ENCODE data around the gene LAMP5. TPM values are rescaled to one million over a fixed set of nuclear protein-coding genes. Genes with fewer than 3 reads are reported as not detected.

The LAMP5 gene
- total and polyA plus RNA-seq, 2 experiments from 2014 or later: 0.21 to 0.29 TPM

DNA sequence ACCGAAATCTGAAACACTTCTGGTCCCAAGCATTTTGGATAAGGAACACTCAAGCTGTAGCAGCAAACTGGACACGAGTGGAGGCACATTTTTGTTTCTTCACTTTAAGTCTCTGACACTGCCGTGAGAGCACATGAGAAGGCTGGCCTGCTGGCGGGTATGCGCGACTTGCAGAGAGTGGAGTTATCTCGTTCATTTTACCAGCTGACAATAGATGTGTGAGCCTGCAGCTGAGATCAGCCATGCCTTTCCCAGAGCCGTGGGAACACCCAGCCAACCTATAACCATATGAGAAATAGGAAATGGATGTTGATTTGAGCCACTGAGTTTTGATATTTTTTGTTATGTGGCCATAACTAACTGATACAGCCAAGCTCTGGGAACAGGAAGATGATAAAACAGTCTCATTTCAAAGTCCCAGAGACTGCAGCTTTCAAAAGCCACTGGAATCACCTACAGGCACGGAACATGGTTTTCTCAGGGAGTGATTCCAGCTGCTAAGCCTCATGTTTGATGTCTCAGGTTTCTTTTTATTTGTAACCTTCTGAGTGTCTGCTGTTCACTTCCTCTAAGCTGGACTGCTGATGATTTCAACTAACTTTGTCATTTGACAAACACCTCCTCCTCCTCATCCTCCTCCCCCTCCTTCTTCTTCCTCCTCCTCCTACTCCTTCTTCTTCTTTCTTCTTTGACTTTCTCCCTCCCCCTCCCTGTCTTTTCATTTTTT is 28.6 kb upstream of the LAMP5 start:
- Histone ChIP-seq H3K4me1 (ENCODE audit: insufficient read depth) (no peaks in the 10 kb centered on the region), H3K9me2 (ENCODE audit: insufficient read depth) (no peaks in the 10 kb centered on the region), H2AFZ (no peak overlapping the region; the same call in 1 of the 2 replicates), H3F3A (replicated peaks; ENCODE audit: low read depth) (no peaks in the 10 kb centered on the region), H3K36me3 (ENCODE audit: insufficient read depth) (no peaks in the 10 kb centered on the region), H4K20me1 (replicated peaks; ENCODE audit: insufficient read depth) (no peaks in the 10 kb centered on the region), H3K27ac (ENCODE audit: low read depth) (no peak overlapping the region), H3K27me3 (ENCODE audit: insufficient read depth) (no peaks in the 10 kb centered on the region), H3K4me3 (no peak overlapping the region), H3K4me2 (no peak overlapping the region), H3K79me2 (replicated peaks; ENCODE audit: insufficient read depth) (no peaks in the 10 kb centered on the region)
- Mint-ChIP-seq H3K36me3 (ENCODE audit: low read depth) (no peaks in the 10 kb centered on the region), H3K27me3 (ENCODE audit: insufficient read depth, low read depth, poor library complexity) (peaks cover 3% of the 10 kb centered on the region), H3K4me1 (peaks cover 3% of the 10 kb centered on the region; the same call in 1 of the 3 replicates), H3K4me3 (no peak overlapping the region), H3K9me3 (no peaks in the 10 kb centered on the region), H3K27ac (no peak overlapping the region)
- peak; percentile 32; the same call in 1 of the 3 replicates for ATAC-seq
- no peak for DNase-seq (ENCODE audit: low spot score)
- TF ChIP-seq EZH2phosphoT487 (IDR thresholded peaks at IDR 0.05; ENCODE audit: unreplicated experiment) (no peak), POLR2AphosphoS5 (IDR thresholded peaks at IDR 0.05; ENCODE audit: low read depth) (no peak), JUNB (IDR thresholded peaks at IDR 0.05; ENCODE audit: unreplicated experiment) (no peak)
- TF ChIP-seq, protein P1, sequence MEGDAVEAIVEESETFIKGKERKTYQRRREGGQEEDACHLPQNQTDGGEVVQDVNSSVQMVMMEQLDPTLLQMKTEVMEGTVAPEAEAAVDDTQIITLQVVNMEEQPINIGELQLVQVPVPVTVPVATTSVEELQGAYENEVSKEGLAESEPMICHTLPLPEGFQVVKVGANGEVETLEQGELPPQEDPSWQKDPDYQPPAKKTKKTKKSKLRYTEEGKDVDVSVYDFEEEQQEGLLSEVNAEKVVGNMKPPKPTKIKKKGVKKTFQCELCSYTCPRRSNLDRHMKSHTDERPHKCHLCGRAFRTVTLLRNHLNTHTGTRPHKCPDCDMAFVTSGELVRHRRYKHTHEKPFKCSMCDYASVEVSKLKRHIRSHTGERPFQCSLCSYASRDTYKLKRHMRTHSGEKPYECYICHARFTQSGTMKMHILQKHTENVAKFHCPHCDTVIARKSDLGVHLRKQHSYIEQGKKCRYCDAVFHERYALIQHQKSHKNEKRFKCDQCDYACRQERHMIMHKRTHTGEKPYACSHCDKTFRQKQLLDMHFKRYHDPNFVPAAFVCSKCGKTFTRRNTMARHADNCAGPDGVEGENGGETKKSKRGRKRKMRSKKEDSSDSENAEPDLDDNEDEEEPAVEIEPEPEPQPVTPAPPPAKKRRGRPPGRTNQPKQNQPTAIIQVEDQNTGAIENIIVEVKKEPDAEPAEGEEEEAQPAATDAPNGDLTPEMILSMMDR (conservative IDR thresholded peaks at IDR 0.05; ENCODE audit: low read depth in 2 of 2): no peak
- TF ChIP-seq, protein P2, sequence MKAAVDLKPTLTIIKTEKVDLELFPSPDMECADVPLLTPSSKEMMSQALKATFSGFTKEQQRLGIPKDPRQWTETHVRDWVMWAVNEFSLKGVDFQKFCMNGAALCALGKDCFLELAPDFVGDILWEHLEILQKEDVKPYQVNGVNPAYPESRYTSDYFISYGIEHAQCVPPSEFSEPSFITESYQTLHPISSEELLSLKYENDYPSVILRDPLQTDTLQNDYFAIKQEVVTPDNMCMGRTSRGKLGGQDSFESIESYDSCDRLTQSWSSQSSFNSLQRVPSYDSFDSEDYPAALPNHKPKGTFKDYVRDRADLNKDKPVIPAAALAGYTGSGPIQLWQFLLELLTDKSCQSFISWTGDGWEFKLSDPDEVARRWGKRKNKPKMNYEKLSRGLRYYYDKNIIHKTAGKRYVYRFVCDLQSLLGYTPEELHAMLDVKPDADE (IDR thresholded peaks at IDR 0.05): no peak

DNA sequence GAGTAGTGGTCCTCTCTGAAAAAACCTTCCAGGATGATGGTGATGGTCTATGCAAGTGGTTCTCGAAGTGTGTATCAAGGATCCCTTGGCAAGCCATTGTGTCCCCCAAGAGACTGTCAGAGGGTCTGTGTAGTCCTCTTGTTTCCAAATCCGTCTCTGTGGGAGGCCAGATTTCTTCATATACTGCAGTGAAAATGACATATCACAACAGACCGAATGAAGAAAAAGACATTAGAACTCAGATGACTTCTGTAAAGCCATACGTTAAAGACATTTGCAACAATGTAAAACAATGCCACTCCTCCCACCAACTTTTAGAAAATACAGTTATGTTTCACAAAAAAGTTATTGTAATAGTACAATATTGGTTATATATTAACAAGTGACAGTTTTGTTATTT is 27.2 kb upstream of the LAMP5 start:
- no peak for DNase-seq (ENCODE audit: low spot score)
- TF ChIP-seq, protein P2 (IDR thresholded peaks at IDR 0.05): no peak
- TF ChIP-seq STAT1 (IDR thresholded peaks at IDR 0.05; ENCODE audit: unreplicated experiment): no peak
- TF ChIP-seq, protein P3, sequence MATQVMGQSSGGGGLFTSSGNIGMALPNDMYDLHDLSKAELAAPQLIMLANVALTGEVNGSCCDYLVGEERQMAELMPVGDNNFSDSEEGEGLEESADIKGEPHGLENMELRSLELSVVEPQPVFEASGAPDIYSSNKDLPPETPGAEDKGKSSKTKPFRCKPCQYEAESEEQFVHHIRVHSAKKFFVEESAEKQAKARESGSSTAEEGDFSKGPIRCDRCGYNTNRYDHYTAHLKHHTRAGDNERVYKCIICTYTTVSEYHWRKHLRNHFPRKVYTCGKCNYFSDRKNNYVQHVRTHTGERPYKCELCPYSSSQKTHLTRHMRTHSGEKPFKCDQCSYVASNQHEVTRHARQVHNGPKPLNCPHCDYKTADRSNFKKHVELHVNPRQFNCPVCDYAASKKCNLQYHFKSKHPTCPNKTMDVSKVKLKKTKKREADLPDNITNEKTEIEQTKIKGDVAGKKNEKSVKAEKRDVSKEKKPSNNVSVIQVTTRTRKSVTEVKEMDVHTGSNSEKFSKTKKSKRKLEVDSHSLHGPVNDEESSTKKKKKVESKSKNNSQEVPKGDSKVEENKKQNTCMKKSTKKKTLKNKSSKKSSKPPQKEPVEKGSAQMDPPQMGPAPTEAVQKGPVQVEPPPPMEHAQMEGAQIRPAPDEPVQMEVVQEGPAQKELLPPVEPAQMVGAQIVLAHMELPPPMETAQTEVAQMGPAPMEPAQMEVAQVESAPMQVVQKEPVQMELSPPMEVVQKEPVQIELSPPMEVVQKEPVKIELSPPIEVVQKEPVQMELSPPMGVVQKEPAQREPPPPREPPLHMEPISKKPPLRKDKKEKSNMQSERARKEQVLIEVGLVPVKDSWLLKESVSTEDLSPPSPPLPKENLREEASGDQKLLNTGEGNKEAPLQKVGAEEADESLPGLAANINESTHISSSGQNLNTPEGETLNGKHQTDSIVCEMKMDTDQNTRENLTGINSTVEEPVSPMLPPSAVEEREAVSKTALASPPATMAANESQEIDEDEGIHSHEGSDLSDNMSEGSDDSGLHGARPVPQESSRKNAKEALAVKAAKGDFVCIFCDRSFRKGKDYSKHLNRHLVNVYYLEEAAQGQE (IDR thresholded peaks at IDR 0.05; ENCODE audit: unreplicated experiment): no peak

More for the DNA sequence above, 27.2 kb upstream of the LAMP5 start:
- Mint-ChIP-seq H3K36me3 (ENCODE audit: low read depth) (no peaks in the 10 kb centered on the region), H3K9me3 (no peaks in the 10 kb centered on the region), H3K4me1 (peaks cover 3% of the 10 kb centered on the region; the same call in 1 of the 3 replicates), H3K4me3 (no peak overlapping the region), H3K27me3 (ENCODE audit: insufficient read depth, low read depth, poor library complexity) (peaks cover 3% of the 10 kb centered on the region), H3K27ac (no peak overlapping the region)
- no peaks in the 10 kb centered on the region for H3K36me3 ChIP-seq (ENCODE audit: insufficient read depth)
- no peaks in the 10 kb centered on the region for H3K27me3 ChIP-seq (ENCODE audit: insufficient read depth)
- no peaks in the 10 kb centered on the region for H3F3A ChIP-seq (replicated peaks; ENCODE audit: low read depth)
- no peak overlapping the region for H3K4me3 ChIP-seq
- H4K20me1 ChIP-seq (replicated peaks; ENCODE audit: insufficient read depth): no peaks in the 10 kb centered on the region
- no peak overlapping the region for H3K27ac ChIP-seq (ENCODE audit: low read depth)
- no peak overlapping the region for H3K4me2 ChIP-seq
- no peak overlapping the region for H2AFZ ChIP-seq
- no peaks in the 10 kb centered on the region for H3K9me2 ChIP-seq (ENCODE audit: insufficient read depth)
- no peak for ATAC-seq
- no peaks in the 10 kb centered on the region for H3K79me2 ChIP-seq (replicated peaks; ENCODE audit: insufficient read depth)
- H3K4me1 ChIP-seq (ENCODE audit: insufficient read depth): no peaks in the 10 kb centered on the region

Measured in GM23338 (cell line).